Suppressor macrophage treated with lipopolysaccharide for 1 hour (primary cell): Measurements from ENCODE around the gene KCNQ5.
A peak's percentile ranks its signal among the peaks of the same experiment; 100 is the strongest.

Experiments
- DNase-seq, 3 donors: peaks; one replicate each; pipeline ENCODE4 v3.0.0-alpha.2; 2020 to 2022

Gene KCNQ5

GRCh38 chr6:73027691-73028090, 405.8 kb downstream of the KCNQ5 start:
- no peak for DNase-seq

GRCh38 chr6:73028124-73028766, 406.4 kb downstream of the KCNQ5 start:
- peak in 2 of 3 donors; percentile 5 to 7 for DNase-seq

- no peak for DNase-seq
These were observed 407.1 kb downstream of the KCNQ5 start for GRCh38 chr6:73028893-73029450.

- DNase-seq, result no peak
These were observed 408.4 kb downstream of the KCNQ5 start for GRCh38 chr6:73030257-73030656.

GRCh38 chr6:73030791-73031782, 409.2 kb downstream of the KCNQ5 start:
- DNase-seq, result no peak

GRCh38 chr6:73032586-73032985, 410.7 kb downstream of the KCNQ5 start:
- DNase-seq, result no peak

GRCh38 chr6:73036689-73037088, 414.8 kb downstream of the KCNQ5 start:
- DNase-seq, result no peak

GRCh38 chr6:73041051-73041450, 419.2 kb downstream of the KCNQ5 start:
- DNase-seq, result no peak

GRCh38 chr6:73042892-73043291, 421.0 kb downstream of the KCNQ5 start:
- DNase-seq, result peak in 1 of 3 donors; percentile 4

GRCh38 chr6:73043446-73043845, 421.6 kb downstream of the KCNQ5 start:
- DNase-seq, result no peak

GRCh38 chr6:73045609-73046008, 423.7 kb downstream of the KCNQ5 start:
- DNase-seq, result no peak

GRCh38 chr6:73047801-73048200, 425.9 kb downstream of the KCNQ5 start:
- no peak for DNase-seq

- DNase-seq, result no peak
These were observed 428.2 kb downstream of the KCNQ5 start for GRCh38 chr6:73049971-73050594.

- DNase-seq, result no peak
These were observed 428.8 kb downstream of the KCNQ5 start for GRCh38 chr6:73050706-73051105.

GRCh38 chr6:73051147-73051546, 429.3 kb downstream of the KCNQ5 start:
- no peak for DNase-seq

- DNase-seq, result no peak
These were observed 433.1 kb downstream of the KCNQ5 start for GRCh38 chr6:73054958-73055357.

GRCh38 chr6:73058736-73059135, 436.9 kb downstream of the KCNQ5 start:
- no peak for DNase-seq

- no peak for DNase-seq
These were observed 440.3 kb downstream of the KCNQ5 start for GRCh38 chr6:73062130-73062529.

- DNase-seq, result no peak
These were observed 441.0 kb downstream of the KCNQ5 start for GRCh38 chr6:73062837-73063236.

GRCh38 chr6:73064266-73064665, 442.4 kb downstream of the KCNQ5 start:
- no peak for DNase-seq

GRCh38 chr6:73073238-73073637, 451.4 kb downstream of the KCNQ5 start:
- DNase-seq, result no peak

- no peak for DNase-seq
These were observed 452.3 kb downstream of the KCNQ5 start for GRCh38 chr6:73074175-73074574.
